B cell (primary cell): Measurements from ENCODE around the gene SDK2. TPM values are rescaled to one million over a fixed set of nuclear protein-coding genes. Genes with fewer than 3 reads are reported as not detected.

Experiments
- ATAC-seq: fragments of 200-7000 bp; cut with Tn5 transposase; one replicate; pipeline ENCODE4 v1.10.0; 2021; ENCODE audit warnings: low read depth, mild to moderate bottlenecking, moderate number of reproducible peaks, moderate library complexity
- CTCF ChIA-PET: fragments of 350-600 bp; sonication (Branson Sonifier 250); formaldehyde crosslinking; loops from one replicate; lab custom pipeline; 2021; ENCODE audit warnings: antibody characterized with exemption, inconsistent platforms; lab: Charles Lee
- POLR2A ChIA-PET: fragments of 350-600 bp; sonication (Branson Sonifier 250); formaldehyde crosslinking; loops from one replicate; lab custom pipeline; 2021; ENCODE audit warnings: antibody characterized with exemption; lab: Charles Lee
- DNase-seq: peaks from one replicate; pipeline ENCODE4 v3.0.0; 2013
- H2AFZ ChIP-seq: 2 replicates; pipeline ENCODE4 v1.6.1; 2012; ENCODE audit warnings: mild to moderate bottlenecking, low read depth, low read length; ENCODE audit not compliant: insufficient read depth, poor library complexity, severe bottlenecking
- H3K27ac ChIP-seq, 2 donors: 1 replicate in 1 of 2; 2 replicates in 1 of 2; pipeline ENCODE4 v1.5.1; 2012 to 2013; ENCODE audit warnings: low read length in 2 of 2, mild to moderate bottlenecking in 2 of 2, moderate library complexity in 1 of 2
- H3K27me3 ChIP-seq, 4 experiments: fragments of 200-600 bp in 1 of 4; sonication (generic) in 1 of 4; replicated peaks in 1 of 4; 1 replicate in 2 of 4; 2 replicates in 2 of 4; pipeline versions ENCODE4 v1.6.1 to v1.7.0; 2013 to 2016; ENCODE audit warnings: low read length in 3 of 4, mild to moderate bottlenecking in 2 of 4, mixed read lengths in 1 of 4, moderate library complexity in 1 of 4; ENCODE audit not compliant: insufficient read depth in 4 of 4, control insufficient read depth in 3 of 4; ENCODE audit errors: control extremely low read depth in 1 of 4
- H3K36me3 ChIP-seq, 2 experiments: replicated peaks in 1 of 2; 1 replicate in 1 of 2; 2 replicates in 1 of 2; pipeline versions ENCODE4 v1.6.1 to v1.7.1; 2013; ENCODE audit warnings: low read length in 1 of 2; ENCODE audit not compliant: insufficient read depth in 2 of 2, control insufficient read depth in 1 of 2; ENCODE audit errors: control extremely low read depth in 1 of 2, extremely low read depth in 1 of 2
- H3K4me1 ChIP-seq, 2 donors: fragments of 200-600 bp in 1 of 2; sonication (generic) in 1 of 2; 1 replicate in 1 of 2; 2 replicates in 1 of 2; pipeline versions ENCODE4 v1.5.1 to v1.6.1; 2013 to 2017; ENCODE audit warnings: low read length in 2 of 2; ENCODE audit not compliant: control insufficient read depth in 2 of 2, insufficient read depth in 2 of 2
- H3K4me2 ChIP-seq: replicated peaks from 2 replicates; pipeline ENCODE3; 2012; ENCODE audit warnings: mild to moderate bottlenecking, low read depth, low read length; ENCODE audit not compliant: poor library complexity, severe bottlenecking
- H3K4me3 ChIP-seq, 5 experiments: fragments of 200-600 bp in 1 of 5; sonication (generic) in 1 of 5; 1 replicate in 3 of 5; 2 replicates in 2 of 5; pipeline versions ENCODE4 v1.5.1 to v1.7.0; 2011 to 2016; ENCODE audit warnings: low read length in 4 of 5, mild to moderate bottlenecking in 4 of 5, low read depth in 2 of 5, control low read depth in 1 of 5, moderate library complexity in 1 of 5; ENCODE audit not compliant: insufficient read depth in 1 of 5; ENCODE audit errors: control extremely low read depth in 1 of 5, extremely low read depth in 1 of 5
- H3K79me2 ChIP-seq: fragments of 200-600 bp; sonication (generic); one replicate; pipeline ENCODE4 v1.6.0; 2016; ENCODE audit warnings: low read length; ENCODE audit not compliant: control insufficient read depth, insufficient read depth
- H3K9ac ChIP-seq: fragments of 200-600 bp; sonication (generic); 2 replicates; pipeline ENCODE4 v1.6.1; 2017; ENCODE audit warnings: mild to moderate bottlenecking, low read length, moderate library complexity
- H3K9me3 ChIP-seq, 3 donors: one replicate each; pipeline versions ENCODE4 v1.6.1 to v1.7.1; 2013; ENCODE audit warnings: low read length in 2 of 3; ENCODE audit not compliant: control insufficient read depth in 2 of 3, insufficient read depth in 1 of 3; ENCODE audit errors: control extremely low read depth in 1 of 3
- H4K20me1 ChIP-seq: 2 replicates; pipeline ENCODE4 v1.6.0; 2012; ENCODE audit warnings: mild to moderate bottlenecking, low read length; ENCODE audit not compliant: insufficient read depth, control insufficient read depth, poor library complexity, severe bottlenecking
- H3K27ac Mint-ChIP-seq: one replicate; pipeline ENCODE4 v1.8.0; 2021; ENCODE audit warnings: mixed read lengths
- H3K27me3 Mint-ChIP-seq: one replicate; pipeline ENCODE4 v1.8.0; 2021; ENCODE audit warnings: mixed read lengths
- H3K4me1 Mint-ChIP-seq: one replicate; pipeline ENCODE4 v1.8.0; 2021; ENCODE audit warnings: mixed read lengths
- H3K4me3 Mint-ChIP-seq: one replicate; pipeline ENCODE4 v1.8.0; 2021; ENCODE audit warnings: mixed read lengths
- H3K9me3 Mint-ChIP-seq: one replicate; pipeline ENCODE4 v1.8.0; 2022; ENCODE audit warnings: mixed read lengths; ENCODE audit not compliant: insufficient read depth
- EZH2 ChIP-seq: IDR thresholded peaks from 2 replicates; pipeline ENCODE4 v1.6.1; 2012; ENCODE audit warnings: borderline replicate concordance, low read depth, mild to moderate bottlenecking, moderate library complexity, low read length; ENCODE audit not compliant: insufficient read depth, poor library complexity, severe bottlenecking
- WGBS: methylation state at CpG from one replicate; pipeline ENCODE4 v1.1.5; 2013; ENCODE audit warnings: missing lambda C conversion rate; ENCODE audit not compliant: insufficient coverage; 5-methylcytosine and 5-hydroxymethylcytosine counted together
- intact Hi-C: fragments of 100-400 bp; cut with micrococcal nuclease; formaldehyde crosslinking; loops from one replicate; pipeline ENCODE4 v1.10.0; 2022
- polyA plus RNA-seq: library from polyadenylated mRNA; depleted of rRNA; stranded (reverse); fragments of >200 nt; gene quantifications from 2 replicates; pipeline ENCODE4 v1.2.3, GENCODE V29; 2012
- total RNA-seq, 2 donors: library from RNA; stranded (reverse); fragments of 120-200 nt in 1 of 2; gene quantifications; 1 replicate in 1 of 2; 2 replicates in 1 of 2; pipeline versions ENCODE4 v1.2.3 to v1.2.4, GENCODE V29; 2013 to 2022
- TF ChIP-seq, protein P1 (sequence below): fragments of 200-600 bp; IDR thresholded peaks from one replicate; pipeline ENCODE4 v1.8.0; 2022; ENCODE audit warnings: antibody characterized with exemption, mild to moderate bottlenecking

SDK2 gene
- total and polyA plus RNA-seq, 2 donors (not counting 1 experiment from before 2014, with no cell fraction given): 3.2 to 13.0 TPM

DNA sequence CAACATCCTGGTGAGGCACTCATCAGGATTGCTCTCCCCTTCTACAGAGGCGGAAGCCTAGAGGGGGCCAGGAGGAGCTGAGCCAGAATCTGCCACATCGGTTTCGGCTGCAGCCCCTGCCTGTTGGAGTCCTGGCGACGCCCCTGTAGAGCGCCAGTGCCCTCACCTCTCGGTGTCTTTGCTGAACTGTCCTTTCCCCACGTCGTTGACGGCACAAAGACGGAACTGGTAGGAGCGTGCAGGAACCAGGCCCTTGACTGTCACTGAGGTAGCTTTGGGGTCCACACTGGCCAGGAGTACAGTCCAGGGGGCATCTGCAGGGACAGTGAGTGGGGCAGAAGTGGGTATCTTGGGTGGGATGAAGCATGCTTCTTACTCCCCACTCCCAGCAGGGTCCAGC lies 222.1 kb downstream of the SDK2 start:
- Histone ChIP-seq H3K9ac (no peak overlapping the region), H3K27ac (no peak overlapping the region), H3K27me3 (no peaks in the 10 kb centered on the region), H3K4me1 (no peaks in the 10 kb centered on the region), H4K20me1 (no peaks in the 10 kb centered on the region), H3K36me3 (peaks cover 0 to 40% of the 10 kb centered on the region in 2 experiments), H3K4me3 (no peak overlapping the region), H3K9me3 (no peaks in the 10 kb centered on the region), H2AFZ (no peak overlapping the region), H3K4me2 (no peak overlapping the region), H3K79me2 (no peaks in the 10 kb centered on the region)
- CTCF ChIA-PET: interaction anchor here (1.7 kb wide), 1 partner anchor 288 kb away, joined by 4 read pairs; no protein-coding TSS in a partner anchor
- intact Hi-C loops: no loop called here
- no peak for ATAC-seq
- POLR2A ChIA-PET: no interaction called here
- Mint-ChIP-seq H3K4me1 (no peaks in the 10 kb centered on the region), H3K27me3 (no peaks in the 10 kb centered on the region), H3K27ac (no peak overlapping the region), H3K4me3 (no peak overlapping the region), H3K9me3 (no peaks in the 10 kb centered on the region)
- TF ChIP-seq EZH2: no peak
- TF ChIP-seq, protein P1, sequence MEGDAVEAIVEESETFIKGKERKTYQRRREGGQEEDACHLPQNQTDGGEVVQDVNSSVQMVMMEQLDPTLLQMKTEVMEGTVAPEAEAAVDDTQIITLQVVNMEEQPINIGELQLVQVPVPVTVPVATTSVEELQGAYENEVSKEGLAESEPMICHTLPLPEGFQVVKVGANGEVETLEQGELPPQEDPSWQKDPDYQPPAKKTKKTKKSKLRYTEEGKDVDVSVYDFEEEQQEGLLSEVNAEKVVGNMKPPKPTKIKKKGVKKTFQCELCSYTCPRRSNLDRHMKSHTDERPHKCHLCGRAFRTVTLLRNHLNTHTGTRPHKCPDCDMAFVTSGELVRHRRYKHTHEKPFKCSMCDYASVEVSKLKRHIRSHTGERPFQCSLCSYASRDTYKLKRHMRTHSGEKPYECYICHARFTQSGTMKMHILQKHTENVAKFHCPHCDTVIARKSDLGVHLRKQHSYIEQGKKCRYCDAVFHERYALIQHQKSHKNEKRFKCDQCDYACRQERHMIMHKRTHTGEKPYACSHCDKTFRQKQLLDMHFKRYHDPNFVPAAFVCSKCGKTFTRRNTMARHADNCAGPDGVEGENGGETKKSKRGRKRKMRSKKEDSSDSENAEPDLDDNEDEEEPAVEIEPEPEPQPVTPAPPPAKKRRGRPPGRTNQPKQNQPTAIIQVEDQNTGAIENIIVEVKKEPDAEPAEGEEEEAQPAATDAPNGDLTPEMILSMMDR: no peak
- 96% methylated on average over 12 of the region's 12 CpGs for WGBS
- DNase-seq: no peak

DNA sequence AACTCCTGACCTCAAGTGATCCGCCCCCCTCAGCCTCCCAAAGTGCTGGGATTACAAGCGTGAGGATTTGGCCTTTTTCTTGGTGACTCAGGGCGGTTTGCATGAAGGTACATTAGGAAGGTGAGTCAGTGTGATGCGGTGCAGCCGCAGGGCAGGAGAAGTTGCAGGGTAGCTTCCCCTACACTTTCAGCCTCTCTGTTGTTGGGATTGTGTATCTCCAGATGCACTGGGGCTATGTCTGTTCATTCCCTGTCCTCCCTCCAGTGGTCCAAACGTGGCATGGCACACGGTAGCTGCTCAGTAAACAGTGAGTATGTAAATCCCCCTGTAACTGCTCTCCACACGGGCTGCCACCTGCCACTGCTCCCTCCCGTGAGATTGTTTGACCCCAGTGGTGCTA lies 223.3 kb downstream of the SDK2 start:
- no peak overlapping the region for H3K27ac Mint-ChIP-seq
- Histone ChIP-seq H3K9ac (no peak overlapping the region), H3K4me2 (no peak overlapping the region), H2AFZ (no peak overlapping the region), H3K27ac (no peak overlapping the region), H3K79me2 (no peaks in the 10 kb centered on the region), H4K20me1 (no peaks in the 10 kb centered on the region), H3K9me3 (no peaks in the 10 kb centered on the region), H3K27me3 (no peaks in the 10 kb centered on the region), H3K4me3 (no peak overlapping the region), H3K4me1 (no peaks in the 10 kb centered on the region), H3K36me3 (peaks cover 0 to 41% of the 10 kb centered on the region in 2 experiments)
- no peaks in the 10 kb centered on the region for H3K4me1 Mint-ChIP-seq
- TF ChIP-seq, protein P1: no peak
- no peak for TF ChIP-seq EZH2
- H3K4me3 Mint-ChIP-seq: no peak overlapping the region
- no peak for ATAC-seq
- DNase-seq: no peak
- intact Hi-C loops: no loop called here
- WGBS: 84% methylated on average over 6 of the region's 9 CpGs
- no peaks in the 10 kb centered on the region for H3K27me3 Mint-ChIP-seq
- ChIA-PET CTCF (interaction anchor here (1.1 kb wide), 1 partner anchor 289 kb away, joined by 3 read pairs; no protein-coding TSS in a partner anchor), POLR2A (no interaction called here)
- H3K9me3 Mint-ChIP-seq: no peaks in the 10 kb centered on the region
